OCI-LY3 (cell line): ENCODE data around the gene ZNF654.

ENCODE experiments used
- CTCF ChIP-seq: fragments of 200-600, 300-600 bp; sonication (generic); IDR thresholded peaks from 2 replicates; pipeline ENCODE4 v1.5.1; 2014; ENCODE audit warnings: antibody characterized with exemption, low read length, low read depth
- EZH2phosphoT487 ChIP-seq: fragments of 200-600 bp; shearing (Covaris generic); IDR thresholded peaks from 2 replicates; pipeline ENCODE4 v1.6.1; 2018; ENCODE audit warnings: antibody characterized with exemption, mixed run types, low read depth

- no peak for TF ChIP-seq CTCF
- no peak for TF ChIP-seq EZH2phosphoT487
These were observed 24.4 kb upstream of the ZNF654 start for GRCh38 chr3:88034491-88035275.
